Ramos (cell line): ENCODE results near the gene EML2.

Experiments
- in situ Hi-C: fragments of 300-500 bp; cut with MboI; formaldehyde crosslinking; loops from one replicate; pipeline ENCODE4 v1.14.3; 2022; ENCODE audit warnings: low sequenced_read_pairs; ENCODE audit not compliant: unreplicated experiment

EML2 gene

DNA sequence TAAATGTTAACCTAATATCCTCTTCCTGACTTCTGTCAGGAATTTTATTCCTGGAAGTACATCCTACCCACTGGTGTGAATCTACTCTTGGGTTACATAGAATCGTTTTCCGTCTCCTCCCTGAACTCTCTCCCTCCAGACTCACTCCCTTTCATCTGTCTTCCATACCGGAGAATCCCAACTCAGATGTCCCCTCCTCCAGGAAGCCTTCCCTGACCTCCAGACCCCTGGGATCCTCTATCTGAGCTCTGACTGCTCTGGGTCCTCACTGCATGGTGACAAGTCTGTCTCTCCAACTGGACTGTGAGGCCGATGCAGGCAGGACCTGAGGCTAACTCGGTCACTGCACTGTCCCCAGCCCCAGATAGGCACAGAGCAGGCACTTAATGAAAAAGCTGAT lies 79.2 kb downstream of the EML2 start:
- in situ Hi-C loops = loop anchor here (10.0 kb wide), 1 partner anchor 125 kb away; no protein-coding TSS in a partner anchor
